Smooth muscle cell (in vitro differentiated cells): ENCODE measurements around the gene RAB31. TPM values are rescaled to one million over a fixed set of nuclear protein-coding genes. Genes with fewer than 3 reads are reported as not detected.
A peak's percentile ranks its signal among the peaks of the same experiment; 100 is the strongest.

ENCODE experiments used
- DNase-seq: peaks from one replicate; lab custom pipeline; 2025; ENCODE audit not compliant: unreplicated experiment; lab: John Stamatoyannopoulos, UW
- H2AFZ ChIP-seq: fragments of 200-600 bp; sonication (generic); 2 replicates; pipeline ENCODE4 v1.6.0; 2016; ENCODE audit warnings: antibody characterized with exemption, low read depth, mild to moderate bottlenecking
- H3F3A ChIP-seq: fragments of 200-600 bp; sonication (generic); 2 replicates; pipeline ENCODE4 v1.6.0; 2017; ENCODE audit warnings: antibody characterized with exemption, low read depth
- H3K27ac ChIP-seq: fragments of 200-600 bp; sonication (generic); 2 replicates; pipeline ENCODE4 v1.5.1; 2016; ENCODE audit warnings: low read depth, mild to moderate bottlenecking
- H3K27me3 ChIP-seq: fragments of 200-600 bp; sonication (generic); 2 replicates; pipeline ENCODE4 v1.6.1; 2016; ENCODE audit warnings: low read depth, mild to moderate bottlenecking
- H3K36me3 ChIP-seq: fragments of 200-600 bp; sonication (generic); 2 replicates; pipeline ENCODE4 v1.5.1; 2016; ENCODE audit warnings: low read depth
- H3K4me1 ChIP-seq: fragments of 200-600 bp; sonication (generic); 2 replicates; pipeline ENCODE4 v1.5.1; 2016; ENCODE audit warnings: low read depth
- H3K4me2 ChIP-seq: fragments of 200-600 bp; sonication (generic); 2 replicates; pipeline ENCODE4 v1.6.0; 2016; ENCODE audit warnings: mild to moderate bottlenecking
- H3K4me3 ChIP-seq: fragments of 200-600 bp; sonication (generic); 2 replicates; pipeline ENCODE4 v1.5.1; 2016; ENCODE audit warnings: mild to moderate bottlenecking
- H3K79me2 ChIP-seq: fragments of 200-600 bp; sonication (generic); 2 replicates; pipeline ENCODE4 v1.6.0; 2016; ENCODE audit warnings: low read depth, mild to moderate bottlenecking
- H3K9ac ChIP-seq: fragments of 200-600 bp; sonication (generic); 2 replicates; pipeline ENCODE4 v1.6.0; 2016; ENCODE audit warnings: low read depth
- H3K9me3 ChIP-seq: fragments of 200-600 bp; sonication (generic); replicated peaks from 2 replicates; pipeline ENCODE4 v1.5.1; 2016; ENCODE audit warnings: low read depth
- H4K20me1 ChIP-seq: fragments of 200-600 bp; sonication (generic); 2 replicates; pipeline ENCODE4 v1.6.0; 2016; ENCODE audit warnings: low read depth
- WGBS: methylation state at CpG from one replicate; pipeline ENCODE4 v1.1.7; 2016; ENCODE audit warnings: low lambda C conversion rate; 5-methylcytosine and 5-hydroxymethylcytosine counted together
- polyA plus RNA-seq: library from polyadenylated mRNA; unstranded; fragments of >200 nt; fragmentation: Nextera tagmentation; extraction: Ambion mirVana; gene quantifications from 2 replicates; pipeline ENCODE4 v1.2.1, GENCODE V29; 2016
- total RNA-seq: library from RNA; depleted of rRNA; stranded (reverse); fragments of >200 nt; gene quantifications from 2 replicates; pipeline ENCODE4 v1.2.3, GENCODE V29; 2014
- TF ChIP-seq, protein P1 (sequence below): fragments of 200-600 bp; sonication (generic); IDR thresholded peaks from 2 replicates; pipeline ENCODE4 v1.5.1; 2017; ENCODE audit warnings: borderline replicate concordance, mild to moderate bottlenecking, antibody characterized with exemption; ENCODE audit not compliant: insufficient read depth, poor library complexity, severe bottlenecking

The RAB31 gene
- total and polyA plus RNA-seq, 2 experiments from 2014 or later = 116 to 414 TPM

DNA sequence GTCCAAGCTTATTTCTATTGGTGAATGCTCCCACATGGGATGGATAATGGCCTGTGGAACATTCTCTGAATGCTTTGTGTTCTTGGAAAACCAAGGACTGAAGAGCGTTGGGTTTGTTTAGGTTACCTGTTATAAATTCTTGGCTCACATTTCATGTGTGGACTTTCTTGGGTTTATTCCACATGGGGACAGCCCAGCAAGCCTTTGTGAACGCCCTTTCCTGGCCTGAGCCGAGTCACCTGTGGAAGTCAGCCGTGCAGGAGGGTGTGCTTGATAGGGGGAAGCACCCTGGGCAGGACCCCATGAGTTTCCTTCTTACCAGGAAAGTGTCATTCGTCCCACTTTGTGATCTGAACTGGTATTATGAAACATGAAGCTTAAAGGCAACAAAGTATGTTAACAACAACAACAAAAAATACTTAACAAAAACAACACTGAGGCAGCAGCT lies 4.1 kb downstream of the RAB31 start:
- no peak overlapping the region for H2AFZ ChIP-seq
- H3K79me2 ChIP-seq = peaks cover 89% of the 10 kb centered on the region
- H4K20me1 ChIP-seq = peaks cover 83% of the 10 kb centered on the region
- peak overlapping the region; percentile 56 for H3K27ac ChIP-seq
- TF ChIP-seq, protein P1, sequence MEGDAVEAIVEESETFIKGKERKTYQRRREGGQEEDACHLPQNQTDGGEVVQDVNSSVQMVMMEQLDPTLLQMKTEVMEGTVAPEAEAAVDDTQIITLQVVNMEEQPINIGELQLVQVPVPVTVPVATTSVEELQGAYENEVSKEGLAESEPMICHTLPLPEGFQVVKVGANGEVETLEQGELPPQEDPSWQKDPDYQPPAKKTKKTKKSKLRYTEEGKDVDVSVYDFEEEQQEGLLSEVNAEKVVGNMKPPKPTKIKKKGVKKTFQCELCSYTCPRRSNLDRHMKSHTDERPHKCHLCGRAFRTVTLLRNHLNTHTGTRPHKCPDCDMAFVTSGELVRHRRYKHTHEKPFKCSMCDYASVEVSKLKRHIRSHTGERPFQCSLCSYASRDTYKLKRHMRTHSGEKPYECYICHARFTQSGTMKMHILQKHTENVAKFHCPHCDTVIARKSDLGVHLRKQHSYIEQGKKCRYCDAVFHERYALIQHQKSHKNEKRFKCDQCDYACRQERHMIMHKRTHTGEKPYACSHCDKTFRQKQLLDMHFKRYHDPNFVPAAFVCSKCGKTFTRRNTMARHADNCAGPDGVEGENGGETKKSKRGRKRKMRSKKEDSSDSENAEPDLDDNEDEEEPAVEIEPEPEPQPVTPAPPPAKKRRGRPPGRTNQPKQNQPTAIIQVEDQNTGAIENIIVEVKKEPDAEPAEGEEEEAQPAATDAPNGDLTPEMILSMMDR = no peak
- no peak overlapping the region for H3K9ac ChIP-seq
- 80% methylated on average over 5 of the region's 5 CpGs for WGBS
- H3K4me2 ChIP-seq = peak overlapping the region; percentile 92
- peaks cover 13% of the 10 kb centered on the region for H3F3A ChIP-seq
- H3K4me1 ChIP-seq = peaks cover 4% of the 10 kb centered on the region
- H3K27me3 ChIP-seq = no peaks in the 10 kb centered on the region
- no peak for DNase-seq
- H3K36me3 ChIP-seq = no peaks in the 10 kb centered on the region
- no peaks in the 10 kb centered on the region for H3K9me3 ChIP-seq
- H3K4me3 ChIP-seq = no peak overlapping the region

DNA sequence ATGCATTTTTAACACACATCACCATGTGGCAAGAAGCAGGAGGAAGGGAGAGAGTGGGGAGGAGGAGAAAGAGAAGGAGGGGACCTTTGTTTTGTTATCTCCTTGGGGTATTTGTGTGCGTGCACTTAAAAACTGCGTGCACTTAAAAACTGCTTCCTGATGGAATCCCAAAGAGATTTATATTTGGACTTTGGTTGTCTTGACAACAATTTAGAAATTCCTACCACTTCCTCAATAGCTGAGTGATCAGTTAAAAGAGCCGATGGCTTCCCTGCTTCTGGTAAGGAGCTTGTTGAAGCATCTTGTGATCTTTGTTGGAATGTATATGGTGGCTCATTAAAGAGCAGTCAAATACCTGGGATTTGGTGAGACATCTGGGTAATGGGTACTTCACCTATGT lies 4.5 kb downstream of the RAB31 start:
- H3K27ac ChIP-seq = peak overlapping the region; percentile 56

DNA sequence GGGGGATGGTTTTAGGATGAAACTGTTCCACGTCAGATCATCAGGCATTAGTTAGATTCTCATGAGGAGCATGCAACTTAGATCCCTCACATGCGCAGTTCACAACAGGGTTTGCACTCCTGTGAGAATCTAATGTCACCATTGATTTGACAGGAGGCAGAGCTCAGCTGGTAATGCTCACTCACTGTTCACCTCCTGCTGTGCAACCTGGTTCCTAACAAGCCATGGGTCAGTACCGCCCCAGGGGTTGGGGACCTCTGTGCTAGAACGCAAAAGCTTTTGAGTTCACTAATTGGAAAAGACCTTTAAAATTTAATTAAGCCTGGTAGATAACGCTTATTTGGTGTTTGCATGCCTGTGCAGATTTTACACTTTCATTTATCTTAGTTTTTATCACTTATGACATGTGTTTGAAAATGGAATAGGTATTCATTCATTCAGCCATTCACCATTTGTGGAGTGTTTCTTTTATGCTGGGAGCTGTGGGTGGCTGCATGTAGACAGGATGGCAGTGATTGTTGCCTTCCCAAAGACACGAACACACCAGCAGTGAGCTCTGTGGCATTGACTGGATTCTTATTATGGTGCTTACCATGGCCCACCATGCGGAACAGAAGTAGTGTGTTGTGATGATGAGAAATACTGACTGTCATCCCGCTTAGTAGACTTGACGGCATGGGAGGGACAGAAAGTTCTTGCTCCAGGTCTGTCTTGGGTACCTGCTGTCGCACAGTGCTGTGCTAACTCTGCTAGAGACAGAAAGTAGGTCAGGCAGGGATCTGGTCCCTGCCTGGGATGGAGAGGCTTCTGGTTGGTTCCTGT lies 6.4 kb downstream of the RAB31 start:
- H3K9me3 ChIP-seq = no peaks in the 10 kb centered on the region
- TF ChIP-seq, protein P1 = no peak
- no peak for DNase-seq
- no peak overlapping the region for H3K4me2 ChIP-seq
- H4K20me1 ChIP-seq = peaks cover 99% of the 10 kb centered on the region
- H3K27ac ChIP-seq = peak overlapping the region; percentile 46
- no peaks in the 10 kb centered on the region for H3K27me3 ChIP-seq
- H3K4me1 ChIP-seq = peaks cover 4% of the 10 kb centered on the region
- peaks cover 21% of the 10 kb centered on the region for H3F3A ChIP-seq
- WGBS = 86% methylated on average over 10 of the region's 10 CpGs
- H3K36me3 ChIP-seq = no peaks in the 10 kb centered on the region
- H2AFZ ChIP-seq = no peak overlapping the region
- no peak overlapping the region for H3K4me3 ChIP-seq
- H3K79me2 ChIP-seq = peaks cover 98% of the 10 kb centered on the region
- H3K9ac ChIP-seq = no peak overlapping the region

More for the DNA sequence above, 4.5 kb downstream of the RAB31 start:
- Histone ChIP-seq H4K20me1 (peaks cover 88% of the 10 kb centered on the region), H3K9me3 (no peaks in the 10 kb centered on the region), H3K9ac (no peak overlapping the region), H3K4me3 (no peak overlapping the region), H3F3A (peaks cover 13% of the 10 kb centered on the region), H3K79me2 (peaks cover 94% of the 10 kb centered on the region), H3K27me3 (no peaks in the 10 kb centered on the region), H3K4me1 (peaks cover 4% of the 10 kb centered on the region), H3K36me3 (no peaks in the 10 kb centered on the region), H2AFZ (no peak overlapping the region), H3K4me2 (peak overlapping the region; percentile 92)
- TF ChIP-seq, protein P1 = no peak
- no peak for DNase-seq
- 65% methylated on average over 3 of the region's 3 CpGs for WGBS

DNA sequence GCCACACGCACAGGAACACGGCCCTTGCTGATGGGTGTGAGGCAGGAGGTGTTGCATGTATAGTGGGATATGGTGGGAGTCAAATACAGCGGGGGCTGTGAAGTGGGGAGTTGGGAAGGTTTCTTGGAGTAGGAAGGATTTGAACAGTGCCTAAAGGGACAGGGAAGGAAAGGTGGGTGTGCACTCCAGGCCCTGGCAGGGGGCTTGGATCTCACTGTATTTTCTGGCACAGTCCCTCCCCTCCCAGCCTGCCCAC lies 6.9 kb downstream of the RAB31 start:
- H3K4me1 ChIP-seq = peaks cover 4% of the 10 kb centered on the region
- H3K27me3 ChIP-seq = no peaks in the 10 kb centered on the region
- peaks cover 21% of the 10 kb centered on the region for H3F3A ChIP-seq
- no peak overlapping the region for H2AFZ ChIP-seq
- H3K79me2 ChIP-seq = peaks cover 98% of the 10 kb centered on the region
- H3K9me3 ChIP-seq = no peaks in the 10 kb centered on the region
- WGBS = 90% methylated on average over 3 of the region's 3 CpGs
- no peak for DNase-seq
- no peak overlapping the region for H3K4me3 ChIP-seq
- peaks cover 99% of the 10 kb centered on the region for H4K20me1 ChIP-seq
- peak overlapping the region; percentile 46 for H3K27ac ChIP-seq
- H3K36me3 ChIP-seq = no peaks in the 10 kb centered on the region
- TF ChIP-seq, protein P1 = no peak
- H3K4me2 ChIP-seq = no peak overlapping the region
- no peak overlapping the region for H3K9ac ChIP-seq
